ENCODE data around the gene SPSB2. TPM values are rescaled to one million over a fixed set of nuclear protein-coding genes. Genes with fewer than 3 reads are reported as not detected.
"Not testable (repeated sequence)": the region's sequence is repeated elsewhere in the genome, so short reads cannot be mapped to it uniquely, and the experiment has no call there.

Gene SPSB2
- total and polyA plus RNA-seq, 9 donors: 3.2 to 8.4 (median 6.7) TPM

- H3K4me1 ChIP-seq (ENCODE audit: control insufficient read depth, insufficient read depth, low read length): peaks cover 13% of the 10 kb centered on the region
- WGBS (ENCODE audit: insufficient coverage): 75% methylated on average over 1 of the region's 4 CpGs
Observed at GRCh38 chr12:6902448-6902847, 29.3 kb upstream of the SPSB2 start.

GRCh38 chr12:6899837-6900519, 26.9 kb upstream of the SPSB2 start:
- H3K27ac ChIP-seq (ENCODE audit: low read length): no peak overlapping the region
- H3K9me3 ChIP-seq (replicated peaks; ENCODE audit: control insufficient read depth, low read depth, low read length): no peaks in the 10 kb centered on the region
- peaks cover 7% of the 10 kb centered on the region for H3K4me1 ChIP-seq (ENCODE audit: control insufficient read depth, insufficient read depth, low read length)
- H3K4me3 ChIP-seq (ENCODE audit: low read length): no peak overlapping the region
- H3K27me3 ChIP-seq (ENCODE audit: control insufficient read depth, insufficient read depth, low read length): no peaks in the 10 kb centered on the region
- WGBS (ENCODE audit: insufficient coverage): 18% methylated on average over 3 of the region's 10 CpGs
- peak; percentile 82 for DNase-seq
- no peaks in the 10 kb centered on the region for H3K36me3 ChIP-seq (ENCODE audit: control insufficient read depth, insufficient read depth, low read length)

More at GRCh38 chr12:6902448-6902847, 29.3 kb upstream of the SPSB2 start:
- no peak for DNase-seq
- no peaks in the 10 kb centered on the region for H3K9me3 ChIP-seq (replicated peaks; ENCODE audit: control insufficient read depth, low read depth, low read length)
- H3K27ac ChIP-seq (ENCODE audit: low read length): no peak overlapping the region
- H3K4me3 ChIP-seq (ENCODE audit: low read length): no peak overlapping the region
- H3K36me3 ChIP-seq (ENCODE audit: control insufficient read depth, insufficient read depth, low read length): no peaks in the 10 kb centered on the region
- no peaks in the 10 kb centered on the region for H3K27me3 ChIP-seq (ENCODE audit: control insufficient read depth, insufficient read depth, low read length)

- 100% methylated on average over 1 of the region's 5 CpGs for WGBS (ENCODE audit: insufficient coverage)
- H3K27ac ChIP-seq (ENCODE audit: low read length): no peak overlapping the region
Observed at GRCh38 chr12:6899427-6899826, 26.3 kb upstream of the SPSB2 start.

GRCh38 chr12:6896846-6897435, 23.8 kb upstream of the SPSB2 start:
- Histone ChIP-seq H3K4me1 (ENCODE audit: control insufficient read depth, insufficient read depth, low read length) (no peaks in the 10 kb centered on the region), H3K9me3 (replicated peaks; ENCODE audit: control insufficient read depth, low read depth, low read length) (no peaks in the 10 kb centered on the region), H3K36me3 (ENCODE audit: control insufficient read depth, insufficient read depth, low read length) (no peaks in the 10 kb centered on the region), H3K27me3 (ENCODE audit: control insufficient read depth, insufficient read depth, low read length) (no peaks in the 10 kb centered on the region), H3K27ac (ENCODE audit: low read length) (no peak overlapping the region), H3K4me3 (ENCODE audit: low read length) (no peak overlapping the region)
- no peak for DNase-seq
- 48% methylated on average over 4 of the region's 6 CpGs for WGBS (ENCODE audit: insufficient coverage)

More at GRCh38 chr12:6899427-6899826, 26.3 kb upstream of the SPSB2 start:
- no peaks in the 10 kb centered on the region for H3K9me3 ChIP-seq (replicated peaks; ENCODE audit: control insufficient read depth, low read depth, low read length)
- no peak for DNase-seq
- H3K27me3 ChIP-seq (ENCODE audit: control insufficient read depth, insufficient read depth, low read length): no peaks in the 10 kb centered on the region
- H3K4me3 ChIP-seq (ENCODE audit: low read length): no peak overlapping the region
- H3K36me3 ChIP-seq (ENCODE audit: control insufficient read depth, insufficient read depth, low read length): no peaks in the 10 kb centered on the region
- H3K4me1 ChIP-seq (ENCODE audit: control insufficient read depth, insufficient read depth, low read length): peaks cover 5% of the 10 kb centered on the region

- Histone ChIP-seq H3K27ac (ENCODE audit: low read length) (no peak overlapping the region), H3K27me3 (ENCODE audit: control insufficient read depth, insufficient read depth, low read length) (no peaks in the 10 kb centered on the region), H3K9me3 (replicated peaks; ENCODE audit: control insufficient read depth, low read depth, low read length) (no peaks in the 10 kb centered on the region), H3K4me3 (ENCODE audit: low read length) (no peak overlapping the region), H3K36me3 (ENCODE audit: control insufficient read depth, insufficient read depth, low read length) (no peaks in the 10 kb centered on the region), H3K4me1 (ENCODE audit: control insufficient read depth, insufficient read depth, low read length) (peaks cover 8% of the 10 kb centered on the region)
- no CpG with 5 or more reads among the region's 3 CpGs for WGBS (ENCODE audit: insufficient coverage)
- DNase-seq: no peak
Observed at GRCh38 chr12:6894321-6894720, 21.2 kb upstream of the SPSB2 start.

GRCh38 chr12:6892683-6893082, 19.6 kb upstream of the SPSB2 start:
- H3K36me3 ChIP-seq (ENCODE audit: control insufficient read depth, insufficient read depth, low read length); H3K27ac ChIP-seq (ENCODE audit: low read length); H3K4me1 ChIP-seq (ENCODE audit: control insufficient read depth, insufficient read depth, low read length); H3K4me3 ChIP-seq (ENCODE audit: low read length); DNase-seq; H3K9me3 ChIP-seq (replicated peaks; ENCODE audit: control insufficient read depth, low read depth, low read length); H3K27me3 ChIP-seq (ENCODE audit: control insufficient read depth, insufficient read depth, low read length): not testable (repeated sequence)
- 89% methylated on average over 3 of the region's 3 CpGs for WGBS (ENCODE audit: insufficient coverage)

GRCh38 chr12:6891646-6892001, 18.5 kb upstream of the SPSB2 start:
- Histone ChIP-seq H3K27me3 (ENCODE audit: control insufficient read depth, insufficient read depth, low read length) (no peaks in the 10 kb centered on the region), H3K4me3 (ENCODE audit: low read length) (peak overlapping the region; percentile 59), H3K9me3 (replicated peaks; ENCODE audit: control insufficient read depth, low read depth, low read length) (no peaks in the 10 kb centered on the region), H3K4me1 (ENCODE audit: control insufficient read depth, insufficient read depth, low read length) (peaks cover 8% of the 10 kb centered on the region), H3K36me3 (ENCODE audit: control insufficient read depth, insufficient read depth, low read length) (peaks cover 5% of the 10 kb centered on the region), H3K27ac (ENCODE audit: low read length) (peak overlapping the region; percentile 97)
- WGBS (ENCODE audit: insufficient coverage): 100% methylated on average over 1 of the region's 5 CpGs
- DNase-seq: no peak

- H3K4me1 ChIP-seq (ENCODE audit: control insufficient read depth, insufficient read depth, low read length): peaks cover 8% of the 10 kb centered on the region
- peak overlapping the region; percentile 97 for H3K27ac ChIP-seq (ENCODE audit: low read length)
- peak; percentile 99 for DNase-seq
- H3K9me3 ChIP-seq (replicated peaks; ENCODE audit: control insufficient read depth, low read depth, low read length): no peaks in the 10 kb centered on the region
- under 1% methylated on average over 63 of the region's 68 CpGs for WGBS (ENCODE audit: insufficient coverage)
- H3K27me3 ChIP-seq (ENCODE audit: control insufficient read depth, insufficient read depth, low read length): no peaks in the 10 kb centered on the region
- H3K4me3 ChIP-seq (ENCODE audit: low read length): peak overlapping the region; percentile 59
- peaks cover 5% of the 10 kb centered on the region for H3K36me3 ChIP-seq (ENCODE audit: control insufficient read depth, insufficient read depth, low read length)
Observed at GRCh38 chr12:6890789-6891645, 17.9 kb upstream of the SPSB2 start.

GRCh38 chr12:6889775-6890573, 16.9 kb upstream of the SPSB2 start:
- H3K4me1 ChIP-seq (ENCODE audit: control insufficient read depth, insufficient read depth, low read length); H3K27me3 ChIP-seq (ENCODE audit: control insufficient read depth, insufficient read depth, low read length); H3K36me3 ChIP-seq (ENCODE audit: control insufficient read depth, insufficient read depth, low read length); H3K9me3 ChIP-seq (replicated peaks; ENCODE audit: control insufficient read depth, low read depth, low read length); H3K4me3 ChIP-seq (ENCODE audit: low read length); DNase-seq: not testable (repeated sequence)
- H3K27ac ChIP-seq (ENCODE audit: low read length): peak overlapping the region; percentile 94
- WGBS (ENCODE audit: insufficient coverage): 95% methylated on average over 13 of the region's 21 CpGs
